ENCODE results near the gene ASTN2. TPM values are rescaled to one million over a fixed set of nuclear protein-coding genes. Genes with fewer than 3 reads are reported as not detected.

Gene ASTN2
- total RNA-seq, 1 experiment from 2014 or later: 4.8 TPM

GRCh38 chr9:116468793-116469527 lies 945.9 kb downstream of the ASTN2 start:
- Histone ChIP-seq H3K9ac (ENCODE audit: low read length) (no peak overlapping the region), H3K9me3 (ENCODE audit: control insufficient read depth in 1 of 2, insufficient read depth in 1 of 2, low read depth in 1 of 2, low read length in 2 of 2) (no peaks in the 10 kb centered on the region), H3K9me2 (ENCODE audit: insufficient read depth) (no peaks in the 10 kb centered on the region), H3K27me3 (ENCODE audit: insufficient read depth, low read length) (no peaks in the 10 kb centered on the region), H3K4me1 (ENCODE audit: control insufficient read depth in 1 of 2, insufficient read depth in 2 of 2, low read length in 2 of 2) (no peaks in the 10 kb centered on the region), H3K4me3 (replicated peaks in 1 of 2; ENCODE audit: low read depth in 1 of 2, low read length in 2 of 2) (no peak overlapping the region), H3K27ac (ENCODE audit: low read depth, low read length) (no peak overlapping the region), H3K79me2 (ENCODE audit: insufficient read depth, low read length) (no peaks in the 10 kb centered on the region), H3K4me2 (ENCODE audit: low read length) (no peak overlapping the region), H4K20me1 (ENCODE audit: insufficient read depth) (no peaks in the 10 kb centered on the region), H2AFZ (ENCODE audit: low read depth, low read length, poor library complexity, severe bottlenecking) (no peak overlapping the region), H3K36me3 (ENCODE audit: control insufficient read depth in 1 of 2, insufficient read depth in 2 of 2, low read length in 2 of 2) (no peaks in the 10 kb centered on the region)
- TF ChIP-seq SIN3A (IDR thresholded peaks at IDR 0.05; ENCODE audit: low read depth): no peak
- TF ChIP-seq ZBTB33 (IDR thresholded peaks at IDR 0.05; ENCODE audit: extremely low read depth, insufficient replicate concordance, low read length): no peak
- RAD21 ChIA-PET (ENCODE audit: low non-redundant PET in 1 of 2, low total read pairs in 2 of 2, uncharacterized antibody in 2 of 2, unreplicated experiment in 2 of 2): no interaction called here
- intact Hi-C loops (cut with micrococcal nuclease): no loop called here
- CTCF ChIA-PET: no interaction called here
- POLR2A ChIA-PET: no interaction called here
- no TSS peak for BruUV-seq (replicated peaks)
- no peak for ATAC-seq
- no peak for DNase-seq (ENCODE audit: low read depth, low spot score)

GRCh38 chr9:116468369-116468768 lies 946.5 kb downstream of the ASTN2 start:
- DNase-seq (ENCODE audit: low read depth, low spot score) (no peak), ATAC-seq (no peak)
- ChIA-PET RAD21 (ENCODE audit: low non-redundant PET in 1 of 2, low total read pairs in 2 of 2, uncharacterized antibody in 2 of 2, unreplicated experiment in 2 of 2) (no interaction called here), CTCF (no interaction called here), POLR2A (no interaction called here)
- Histone ChIP-seq H2AFZ (ENCODE audit: low read depth, low read length, poor library complexity, severe bottlenecking) (no peak overlapping the region), H4K20me1 (ENCODE audit: insufficient read depth) (no peaks in the 10 kb centered on the region), H3K27ac (ENCODE audit: low read depth, low read length) (no peak overlapping the region), H3K36me3 (ENCODE audit: control insufficient read depth in 1 of 2, insufficient read depth in 2 of 2, low read length in 2 of 2) (no peaks in the 10 kb centered on the region), H3K4me1 (ENCODE audit: control insufficient read depth in 1 of 2, insufficient read depth in 2 of 2, low read length in 2 of 2) (no peaks in the 10 kb centered on the region), H3K79me2 (ENCODE audit: insufficient read depth, low read length) (no peaks in the 10 kb centered on the region), H3K9ac (ENCODE audit: low read length) (no peak overlapping the region), H3K9me2 (ENCODE audit: insufficient read depth) (no peaks in the 10 kb centered on the region), H3K4me2 (ENCODE audit: low read length) (no peak overlapping the region), H3K27me3 (ENCODE audit: insufficient read depth, low read length) (no peaks in the 10 kb centered on the region), H3K4me3 (replicated peaks in 1 of 2; ENCODE audit: low read depth in 1 of 2, low read length in 2 of 2) (no peak overlapping the region), H3K9me3 (ENCODE audit: control insufficient read depth in 1 of 2, insufficient read depth in 1 of 2, low read depth in 1 of 2, low read length in 2 of 2) (no peaks in the 10 kb centered on the region)
- intact Hi-C loops (cut with micrococcal nuclease): no loop called here
- TF ChIP-seq ATF3 (IDR thresholded peaks at IDR 0.05) (no peak), CBX3 (IDR thresholded peaks at IDR 0.05; ENCODE audit: low read depth) (no peak), POLR2A (IDR thresholded peaks at IDR 0.05; ENCODE audit: borderline replicate concordance, extremely low read depth, insufficient read depth, insufficient read length) (no peak)
- no TSS peak for BruUV-seq (replicated peaks)
